HS-5 (cell line): ENCODE measurements around the gene ZXDC.

Experiments
- DNase-seq: peaks from one replicate; pipeline ENCODE4 v3.0.0-alpha.2; 2012; ENCODE audit warnings: low read depth

The ZXDC gene

DNA sequence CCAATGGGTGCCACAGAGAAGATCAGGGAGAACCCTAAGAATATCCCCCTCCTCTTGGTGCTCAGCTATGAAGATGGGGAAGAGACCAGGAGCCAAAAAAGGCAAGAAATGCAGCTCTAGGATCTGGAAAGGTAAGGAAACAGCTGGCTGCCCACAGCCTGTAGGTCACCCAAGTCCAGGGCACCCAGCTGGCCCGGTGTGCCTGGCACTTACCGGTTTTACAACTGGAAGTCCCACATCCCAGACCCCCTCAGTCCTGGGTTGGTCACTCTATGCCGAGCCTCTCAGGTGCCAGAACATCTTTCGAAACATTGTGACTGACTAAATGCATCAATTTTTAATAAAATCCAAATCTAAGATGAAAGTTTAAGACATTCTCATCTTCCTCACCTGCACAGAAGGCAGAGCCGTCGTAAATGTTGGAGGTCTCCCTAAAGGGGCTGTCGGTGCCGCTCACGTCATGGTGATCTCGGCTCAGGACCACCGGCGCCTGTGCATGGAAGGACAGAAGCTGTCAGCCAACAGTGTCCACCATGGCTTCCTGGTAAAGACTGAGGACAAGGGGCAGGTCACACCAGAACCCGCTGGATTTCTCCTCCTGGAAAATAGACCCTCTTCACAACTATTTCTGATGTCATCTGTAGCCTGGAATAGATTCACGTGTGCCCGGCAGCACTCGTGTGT lies 13.3 kb upstream of the ZXDC start:
- DNase-seq = no peak

DNA sequence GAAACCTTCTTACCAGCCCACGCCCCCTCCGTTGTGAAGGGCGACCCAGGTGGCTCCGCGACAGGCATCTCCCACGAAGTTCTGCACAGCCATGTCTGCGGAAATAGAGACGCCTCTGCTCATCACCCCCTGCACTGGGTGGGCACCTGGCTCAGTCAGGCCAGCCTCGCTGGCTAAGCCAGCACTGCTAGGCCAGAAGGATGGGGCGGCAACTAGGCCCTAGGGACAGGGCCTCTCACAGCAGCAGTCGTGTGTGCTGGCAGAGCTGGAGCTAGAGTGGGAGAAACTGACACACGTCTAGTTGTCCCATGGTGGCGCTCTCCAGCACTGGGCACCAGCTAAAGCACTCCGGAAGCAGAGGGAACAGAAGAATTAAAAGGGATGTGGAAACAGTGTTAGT lies 12.5 kb upstream of the ZXDC start:
- DNase-seq = no peak

DNA sequence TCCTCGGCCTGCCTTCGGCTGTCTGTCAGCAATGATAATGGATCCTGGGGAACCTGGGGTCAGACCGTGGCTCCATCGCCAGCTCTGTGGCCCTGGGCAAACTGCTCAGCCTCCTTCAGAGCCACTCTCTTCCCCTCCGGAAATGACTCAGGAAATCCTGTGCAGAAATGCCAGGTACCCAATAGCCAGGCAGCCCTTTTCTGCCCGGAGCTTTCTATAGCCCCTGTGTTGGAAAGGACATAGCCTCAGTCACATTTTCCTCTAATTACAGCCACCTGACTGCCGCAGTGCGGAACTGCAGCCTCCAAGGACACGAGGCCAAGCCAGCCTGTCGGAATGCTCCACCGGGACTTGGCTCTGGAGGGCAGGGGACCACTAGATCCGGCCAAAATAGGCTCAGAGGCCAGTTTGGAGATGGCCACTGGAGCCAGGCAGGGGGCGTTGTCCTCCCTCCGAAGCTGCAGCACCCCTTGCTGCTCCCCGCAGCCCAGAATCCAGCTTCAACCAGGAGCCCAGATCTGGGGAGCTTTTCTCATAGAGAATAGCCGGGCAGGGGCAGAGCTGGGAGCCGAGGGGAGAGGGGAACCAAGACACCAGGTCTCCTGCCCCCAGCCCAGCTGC lies 11.6 kb upstream of the ZXDC start:
- DNase-seq = no peak

GRCh38 chr3:126486360-126486847 lies 10.7 kb upstream of the ZXDC start:
- DNase-seq = no peak

DNA sequence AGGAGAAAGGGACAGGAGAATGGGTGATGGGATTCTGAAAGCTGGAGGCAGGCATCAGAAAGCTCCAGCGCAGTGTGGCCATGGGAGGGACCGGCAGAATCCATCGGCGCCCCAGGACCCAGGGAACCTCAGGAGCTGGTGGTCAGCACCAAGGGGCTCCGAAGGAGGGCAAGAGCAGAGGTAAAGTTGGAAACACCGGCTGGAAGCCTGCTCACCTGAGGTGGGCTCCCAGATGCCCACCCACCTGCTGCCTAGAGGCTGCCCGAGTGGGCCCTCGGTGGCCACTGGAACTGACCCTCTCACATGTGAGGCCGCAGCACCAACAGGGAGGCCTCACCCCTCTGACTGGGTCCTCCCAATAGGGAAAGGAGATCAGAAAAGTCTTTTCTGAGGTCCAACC lies 10.3 kb upstream of the ZXDC start:
- DNase-seq = no peak

GRCh38 chr3:126485176-126485897 lies 9.6 kb upstream of the ZXDC start:
- DNase-seq = no peak

DNA sequence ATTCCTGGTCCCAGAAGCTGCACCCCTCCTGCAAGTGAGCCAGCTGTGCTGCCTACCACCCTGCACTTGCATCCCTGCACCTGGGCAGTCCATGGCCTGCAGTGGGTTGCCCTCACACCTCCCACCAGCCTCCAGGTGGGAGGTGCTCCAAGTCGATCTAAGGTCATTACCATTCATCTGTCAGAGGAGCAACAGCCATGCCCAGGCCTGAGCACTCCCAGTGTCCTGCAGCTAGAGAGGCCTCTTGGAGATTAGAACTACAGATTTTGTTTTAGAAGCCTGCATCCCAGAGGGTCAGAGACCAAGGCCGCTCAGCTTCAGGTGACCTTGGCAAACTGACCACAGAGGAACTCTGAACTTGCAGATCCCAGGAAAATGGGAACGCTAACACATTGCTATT lies 9.0 kb upstream of the ZXDC start:
- no peak for DNase-seq

DNA sequence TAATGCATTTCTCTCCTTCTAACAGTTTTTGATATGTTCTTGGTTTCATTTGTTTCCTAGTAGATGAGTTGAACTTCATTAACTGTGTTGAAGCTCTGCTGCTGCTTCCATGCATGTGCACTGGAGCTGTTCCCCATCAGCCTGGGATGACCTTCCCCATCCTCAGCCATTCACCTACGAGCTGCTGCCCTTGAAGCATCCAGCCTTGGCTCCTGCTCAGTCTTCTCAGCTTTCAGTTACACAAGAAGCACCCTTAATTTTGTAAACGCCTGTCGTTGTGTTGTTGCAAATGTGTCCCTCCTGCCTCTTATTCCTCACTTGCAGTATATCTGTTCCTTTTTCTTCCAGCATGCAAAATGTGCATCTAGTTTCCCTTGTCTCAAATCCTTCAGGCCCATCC lies 8.5 kb upstream of the ZXDC start:
- no peak for DNase-seq

GRCh38 chr3:126483321-126483761 lies 7.7 kb upstream of the ZXDC start:
- DNase-seq = no peak

- no peak for DNase-seq
Measured at GRCh38 chr3:126482503-126483255, 7.0 kb upstream of the ZXDC start.

DNA sequence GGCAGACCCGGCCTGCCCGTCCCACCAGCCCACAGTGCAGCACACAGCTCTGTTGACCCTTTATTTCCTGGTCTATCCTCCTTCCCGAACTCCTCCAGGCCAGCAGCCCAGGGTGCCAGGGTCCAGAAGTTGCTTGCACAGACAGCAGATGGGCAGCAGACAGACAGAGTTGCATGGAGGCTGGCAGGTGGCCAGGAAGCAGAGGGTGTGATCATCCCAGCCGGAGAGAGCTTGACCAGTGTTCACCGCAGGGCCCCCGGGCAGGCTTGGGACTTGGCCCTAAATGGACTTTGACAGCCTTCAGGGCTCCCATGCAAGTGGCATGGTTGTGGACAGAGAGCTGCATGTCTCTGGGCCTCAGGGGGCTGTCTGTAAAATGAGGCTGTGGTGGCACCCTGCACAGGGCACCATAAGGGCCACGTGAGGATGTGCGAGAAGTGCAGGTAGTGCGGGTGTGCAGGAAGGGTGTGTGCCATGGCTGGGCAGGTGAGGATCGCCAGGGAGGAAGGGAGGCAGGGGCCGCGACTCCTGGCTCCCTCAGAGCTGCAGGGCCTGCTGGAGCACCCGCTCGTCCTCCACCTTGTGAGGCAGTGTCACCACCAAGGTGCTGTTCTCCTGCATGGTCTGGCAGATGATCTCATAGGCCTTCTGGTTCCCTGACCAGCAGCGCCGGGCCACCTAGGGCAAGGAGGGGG lies 6.3 kb upstream of the ZXDC start:
- no peak for DNase-seq

GRCh38 chr3:126480861-126481260 lies 5.2 kb upstream of the ZXDC start:
- DNase-seq = no peak

DNA sequence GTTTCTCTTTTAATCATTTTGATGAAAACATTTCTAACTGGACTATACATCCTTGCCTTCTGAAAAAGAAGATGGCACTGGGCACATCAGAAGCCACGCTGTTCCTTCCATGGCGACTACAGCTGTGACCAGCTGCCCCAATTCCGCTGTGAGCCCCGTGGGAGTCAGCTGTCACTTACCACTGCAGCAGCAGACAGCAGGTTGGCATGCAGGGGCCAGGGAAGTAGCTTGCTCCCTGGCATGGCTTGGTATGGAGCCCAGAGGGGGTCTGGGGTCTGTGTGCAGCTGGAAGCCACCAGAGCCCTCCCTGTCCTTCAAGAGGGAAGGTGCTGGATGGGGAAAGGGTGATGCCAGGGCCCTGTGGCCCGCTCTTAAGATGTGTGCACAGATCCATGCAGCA lies 4.5 kb upstream of the ZXDC start:
- DNase-seq = no peak

DNA sequence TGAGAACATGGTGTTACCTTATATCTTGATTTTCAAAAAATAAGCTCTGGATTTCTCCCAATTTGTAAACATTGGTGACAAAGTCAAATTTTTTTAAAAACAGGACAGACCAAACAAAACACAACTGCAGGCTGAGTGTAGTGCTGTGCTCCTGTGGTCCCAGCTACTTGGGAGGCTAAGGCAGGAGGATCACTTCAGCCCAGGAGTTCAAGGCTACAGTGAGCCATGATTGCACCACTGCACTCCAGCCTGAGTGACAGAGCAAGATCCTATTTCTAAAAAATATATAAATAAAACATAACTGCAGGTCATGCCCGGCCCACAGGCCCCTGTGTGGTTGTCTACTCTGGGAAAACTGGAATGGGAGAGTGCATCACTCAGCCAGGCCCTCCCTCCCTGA lies 4.0 kb upstream of the ZXDC start:
- DNase-seq = no peak

GRCh38 chr3:126478581-126479310 lies 3.1 kb upstream of the ZXDC start:
- DNase-seq = no peak

GRCh38 chr3:126477061-126477380 lies 1.3 kb upstream of the ZXDC start:
- DNase-seq = no peak

- DNase-seq = peak; percentile 14
Measured at GRCh38 chr3:126476166-126477060, 722 bp upstream of the ZXDC start.

- DNase-seq = no peak
Measured at GRCh38 chr3:126474498-126475412, 936 bp downstream of the ZXDC start.
